Naive thymus-derived CD4-positive, alpha-beta T cell (primary cell): ENCODE data around the gene KAZALD1. TPM values are rescaled to one million over a fixed set of nuclear protein-coding genes. Genes with fewer than 3 reads are reported as not detected.
A peak's percentile ranks its signal among the peaks of the same experiment; 100 is the strongest.

Experiments used
- ATAC-seq: fragments of 150-1000 bp; cut with Tn5 transposase; 2 replicates; pipeline ENCODE4 v1.10.0; 2021; ENCODE audit warnings: mild to moderate bottlenecking, moderate library complexity
- CTCF ChIA-PET: fragments of 350-600 bp; sonication (Branson Sonifier 250); formaldehyde crosslinking; loops from one replicate; lab custom pipeline; 2021; ENCODE audit warnings: antibody characterized with exemption; lab: Charles Lee
- POLR2A ChIA-PET: fragments of 350-600 bp; sonication (Branson Sonifier 250); formaldehyde crosslinking; loops from one replicate; lab custom pipeline; 2021; ENCODE audit warnings: antibody characterized with exemption, inconsistent platforms; lab: Charles Lee
- DNase-seq, 9 donors: peaks; one replicate each; pipeline versions ENCODE4 v3.0.0 to v3.0.0-alpha.2; 2020 to 2022; ENCODE audit warnings: mixed read lengths in 1 of 9
- H3K27ac ChIP-seq: one replicate; pipeline ENCODE4 v1.7.0; 2013; ENCODE audit warnings: mild to moderate bottlenecking, low read depth, low read length, moderate library complexity
- H3K27me3 ChIP-seq, 2 donors: one replicate each; pipeline ENCODE4 v1.7.0; 2013; ENCODE audit warnings: low read length in 2 of 2, mild to moderate bottlenecking in 2 of 2, moderate library complexity in 2 of 2; ENCODE audit not compliant: control insufficient read depth in 2 of 2, insufficient read depth in 2 of 2
- H3K36me3 ChIP-seq, 3 experiments: 1 replicate in 2 of 3; 2 replicates in 1 of 3; pipeline ENCODE4 v1.7.0; 2013; ENCODE audit warnings: low read length in 3 of 3, mild to moderate bottlenecking in 3 of 3, moderate library complexity in 1 of 3; ENCODE audit not compliant: insufficient read depth in 3 of 3, control insufficient read depth in 2 of 3
- H3K4me1 ChIP-seq, 2 donors: one replicate each; pipeline ENCODE4 v1.7.0; 2013; ENCODE audit warnings: low read length in 2 of 2, mild to moderate bottlenecking in 2 of 2, moderate library complexity in 1 of 2; ENCODE audit not compliant: control insufficient read depth in 2 of 2, insufficient read depth in 2 of 2
- H3K4me3 ChIP-seq: 2 replicates; pipeline ENCODE4 v1.7.0; 2013; ENCODE audit warnings: mild to moderate bottlenecking, low read length
- H3K9me3 ChIP-seq, 3 experiments: 1 replicate in 2 of 3; 2 replicates in 1 of 3; pipeline ENCODE4 v1.7.0; 2013; ENCODE audit warnings: low read length in 3 of 3; ENCODE audit not compliant: control insufficient read depth in 2 of 3
- H3K27ac Mint-ChIP-seq, 9 donors: one replicate each; pipeline ENCODE4 v1.8.0; 2020 to 2022; ENCODE audit warnings: mixed read lengths in 9 of 9, mild to moderate bottlenecking in 8 of 9, moderate library complexity in 5 of 9, inconsistent platforms in 2 of 9
- H3K27me3 Mint-ChIP-seq, 5 donors: one replicate each; pipeline ENCODE4 v1.8.0; 2021 to 2022; ENCODE audit warnings: mixed read lengths in 5 of 5, mild to moderate bottlenecking in 1 of 5
- H3K36me3 Mint-ChIP-seq, 5 donors: one replicate each; pipeline ENCODE4 v1.8.0; 2020 to 2022; ENCODE audit warnings: mixed read lengths in 5 of 5, mild to moderate bottlenecking in 3 of 5, inconsistent platforms in 1 of 5
- H3K4me1 Mint-ChIP-seq, 7 donors: one replicate each; pipeline ENCODE4 v1.8.0; 2020 to 2022; ENCODE audit warnings: mixed read lengths in 7 of 7, mild to moderate bottlenecking in 3 of 7, inconsistent platforms in 1 of 7
- H3K4me3 Mint-ChIP-seq, 10 donors: one replicate each; pipeline ENCODE4 v1.8.0; 2020 to 2022; ENCODE audit warnings: mild to moderate bottlenecking in 10 of 10, mixed read lengths in 10 of 10, moderate library complexity in 6 of 10, inconsistent platforms in 2 of 10
- H3K9me3 Mint-ChIP-seq, 11 donors: one replicate each; pipeline ENCODE4 v1.8.0; 2020 to 2022; ENCODE audit warnings: mixed read lengths in 11 of 11, mild to moderate bottlenecking in 4 of 11, inconsistent platforms in 1 of 11, moderate library complexity in 1 of 11
- intact Hi-C, 2 donors: fragments of 100-400 bp; cut with micrococcal nuclease; formaldehyde crosslinking; loops; one replicate each; pipeline ENCODE4 v1.15.1; 2023
- polyA plus RNA-seq, 2 donors: library from polyadenylated mRNA; unstranded; fragments of 300-500 nt; fragmentation: Illumina TruSeq; gene quantifications; one replicate each; pipeline ENCODE4 v1.2.3, GENCODE V29; 2021
- total RNA-seq, 6 experiments: library from RNA in 5 of 6; stranded (reverse) in 5 of 6; gene quantifications; 1 replicate in 5 of 6; 2 replicates in 1 of 6; pipeline ENCODE4 v1.2.3 and lab custom pipeline; 2021 to 2026

KAZALD1 gene
- total RNA-seq (1 to 10 TPM in 1 of 5 experiments, under 1 TPM in 2, not detected in 2; 0.22 to 1.5 (median 0.29) TPM), polyA plus RNA-seq (not detected), total RNA-seq (lab: John Stamatoyannopoulos, UW) (not detected)

DNA sequence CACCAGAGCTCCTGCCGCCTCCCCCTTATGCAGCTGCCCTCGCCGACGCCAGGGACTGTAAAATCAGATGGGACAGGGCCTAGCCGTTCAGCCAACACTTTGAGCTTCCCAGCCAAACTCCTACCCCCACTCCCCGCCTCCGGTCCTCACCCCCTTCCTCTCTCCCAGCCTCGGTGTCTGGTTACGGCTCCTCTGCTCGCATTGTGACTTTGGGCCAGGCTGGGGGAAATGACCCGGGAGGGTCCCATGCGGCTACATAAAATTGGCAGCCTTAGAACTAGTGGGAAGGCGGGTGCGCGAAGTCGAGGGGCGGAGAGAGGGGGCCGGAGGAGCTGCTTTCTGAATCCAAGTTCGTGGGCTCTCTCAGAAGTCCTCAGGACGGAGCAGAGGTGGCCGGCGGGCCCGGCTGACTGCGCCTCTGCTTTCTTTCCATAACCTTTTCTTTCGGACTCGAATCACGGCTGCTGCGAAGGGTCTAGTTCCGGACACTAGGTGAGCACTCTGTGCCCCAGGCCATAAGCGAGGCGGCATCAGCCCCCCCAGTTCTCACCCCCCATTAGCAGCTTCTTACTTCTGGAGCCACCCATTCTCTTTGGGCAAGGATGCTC is at the start of gene KAZALD1:
Gene KAZALD1 (plus strand): TSS at position 366 of the 608 bp plus-strand sequence. CDS start 604 bp downstream, outside the sequence.
- peak within 1 kb of the TSS; percentile 96 for H3K27ac ChIP-seq
- CTCF ChIA-PET, result interaction anchor here (0.9 to 9.2 kb wide), 7 partner anchors 9 to 80 kb away, joined by 3 to 100 read pairs (median 4); no protein-coding TSS in a partner anchor
- DNase-seq (no peak), ATAC-seq (no peak)
- peaks cover 0 to 5% (median 0%) of the 10 kb centered on the region in 3 experiments for H3K36me3 ChIP-seq
- peak within 1 kb of the TSS; percentile 96 for H3K4me3 ChIP-seq
- H3K4me1 Mint-ChIP-seq, result peaks cover 21 to 66% (median 31%) of the 10 kb centered on the region in 7 donors
- H3K9me3 ChIP-seq, result no peaks in the 10 kb centered on the region
- H3K36me3 Mint-ChIP-seq, result peaks cover 0 to 4% (median 0%) of the 10 kb centered on the region in 5 donors
- H3K9me3 Mint-ChIP-seq, result no peaks in the 10 kb centered on the region
- POLR2A ChIA-PET, result interaction anchor here (1.2 to 2.7 kb wide), 3 partner anchors 10 to 23 kb away, joined by 3 to 15 read pairs (median 10); no protein-coding TSS in a partner anchor
- intact Hi-C loops, result loop anchor here (1.0 to 5.0 kb wide), 9 partner anchors 33 to 1856 kb away; partner anchors contain the start of genes BORCS7 (in 1 of the 2), CNNM2 (in 1 of the 2), HIF1AN (in 1 of the 2) and LZTS2 (in 1 of the 2)
- H3K27me3 ChIP-seq, result peaks cover 12 to 26% of the 10 kb centered on the region in 2 donors
- peaks cover 24 to 38% (median 30%) of the 10 kb centered on the region in 5 donors for H3K27me3 Mint-ChIP-seq
- H3K4me3 Mint-ChIP-seq, result peak within 1 kb of the TSS; percentile 90 to 99 (median 96)
- H3K4me1 ChIP-seq, result peaks cover 12 to 30% of the 10 kb centered on the region in 2 donors
- H3K27ac Mint-ChIP-seq, result peak within 1 kb of the TSS; percentile 86 to 98 (median 93)

DNA sequence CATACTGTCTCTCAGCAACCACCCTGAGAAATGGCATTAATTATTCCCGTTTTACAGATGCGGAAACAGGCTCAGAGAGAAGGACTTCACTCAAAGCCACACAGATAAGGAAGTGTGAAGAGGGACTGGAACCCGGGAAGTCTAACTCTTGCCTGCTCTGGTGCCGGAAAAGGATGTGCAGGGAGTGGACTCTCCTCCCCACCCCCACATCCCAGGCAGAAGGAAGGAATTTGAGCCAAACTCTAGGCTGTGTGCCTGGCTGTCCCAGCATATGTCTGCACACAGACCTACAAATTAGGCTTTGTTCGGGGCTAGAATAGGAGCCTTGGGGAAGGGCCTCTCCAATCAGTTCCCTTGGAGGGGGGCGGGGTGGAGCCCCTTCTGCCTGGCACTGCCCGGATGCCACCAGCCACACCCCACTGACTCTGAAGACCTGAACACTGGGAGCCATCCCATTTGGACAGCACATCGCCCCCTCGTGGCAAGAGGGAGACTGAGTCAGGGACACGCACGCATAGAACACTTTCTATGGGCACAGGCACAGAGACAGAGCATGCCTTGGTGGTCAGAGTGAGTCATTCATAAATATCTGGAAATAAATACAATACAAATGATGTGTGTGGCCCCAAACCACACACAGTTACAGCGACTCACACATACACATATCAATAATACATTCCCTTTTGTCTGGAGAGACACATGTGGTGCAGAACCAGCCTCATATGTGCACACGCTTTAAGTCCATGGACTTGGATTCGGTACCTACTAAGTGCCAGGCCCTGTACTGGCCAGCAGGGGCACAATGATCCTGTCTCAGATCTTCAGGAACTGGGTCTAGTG is 49.0 kb upstream of the KAZALD1 start:
- Histone ChIP-seq H3K4me1 (peaks cover 0 to 5% of the 10 kb centered on the region in 2 donors), H3K27ac (no peak overlapping the region), H3K27me3 (no peaks in the 10 kb centered on the region), H3K4me3 (no peak overlapping the region), H3K36me3 (no peaks in the 10 kb centered on the region), H3K9me3 (no peaks in the 10 kb centered on the region)
- CTCF ChIA-PET, result interaction anchor here (1.2 to 2.4 kb wide), 4 partner anchors 15 to 43 kb away, joined by 3 to 13 read pairs (median 3); partner anchors contain the start of gene SEMA4G
- peaks cover 22 to 39% (median 30%) of the 10 kb centered on the region in 5 donors for H3K27me3 Mint-ChIP-seq
- ATAC-seq, result peak; percentile 91
- H3K4me1 Mint-ChIP-seq, result peaks cover 9 to 21% (median 17%) of the 10 kb centered on the region in 7 donors
- intact Hi-C loops, result loop anchor here (2.0 to 10.0 kb wide), 4 partner anchors 44 to 450 kb away; partner anchors contain the start of genes PAX2 (in 1 of the 2) and SEMA4G (in 1 of the 2)
- POLR2A ChIA-PET, result interaction anchor here (1.0 kb wide), 1 partner anchor 19 kb away, joined by 3 read pairs; no protein-coding TSS in a partner anchor
- peak; percentile 46 to 76 (median 63) for DNase-seq
- H3K27ac Mint-ChIP-seq, result peak overlapping the region in 3 of 9 donors; percentile 8 to 75 (median 41)
- H3K9me3 Mint-ChIP-seq, result no peaks in the 10 kb centered on the region
- H3K4me3 Mint-ChIP-seq, result peak overlapping the region in 1 of 10 donors; percentile 24
- H3K36me3 Mint-ChIP-seq, result no peaks in the 10 kb centered on the region

DNA sequence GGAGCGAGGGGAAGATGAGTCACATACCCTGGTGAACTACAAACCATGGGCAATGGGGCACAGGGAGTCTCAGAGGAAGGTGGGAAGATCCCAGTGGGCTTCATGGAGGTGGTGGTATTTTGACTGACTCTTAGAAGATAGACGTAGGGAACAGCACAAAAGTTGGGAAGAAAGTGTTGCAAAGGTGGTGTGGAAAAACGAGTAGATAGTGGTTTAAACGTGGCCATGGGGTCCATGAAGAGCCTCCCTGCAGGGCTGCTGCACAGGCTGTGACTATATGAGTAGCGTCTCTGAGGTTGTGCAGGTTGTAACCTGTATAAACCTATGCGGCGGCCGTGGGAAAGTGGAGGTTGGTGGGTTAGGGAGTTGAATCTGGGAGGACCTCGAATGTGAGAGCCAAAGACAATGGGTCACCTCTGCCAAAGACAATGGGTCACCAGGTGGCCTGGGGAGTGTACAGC is 48.4 kb upstream of the KAZALD1 start:
- no peak for ATAC-seq
- intact Hi-C loops, result loop anchor here (2.0 to 10.0 kb wide), 4 partner anchors 45 to 451 kb away; partner anchors contain the start of genes PAX2 (in 1 of the 2) and SEMA4G (in 1 of the 2)
- no peaks in the 10 kb centered on the region for H3K36me3 ChIP-seq
- DNase-seq, result no peak
- no peaks in the 10 kb centered on the region for H3K9me3 Mint-ChIP-seq
- H3K27ac Mint-ChIP-seq, result peak overlapping the region in 3 of 9 donors; percentile 8 to 75 (median 41)
- peaks cover 28 to 43% (median 36%) of the 10 kb centered on the region in 5 donors for H3K27me3 Mint-ChIP-seq
- CTCF ChIA-PET, result interaction anchor here (0.7 to 4.2 kb wide), 6 partner anchors 9 to 644 kb away, joined by 4 to 56 read pairs (median 8); partner anchors contain the start of genes LZTS2, PDZD7 and SFXN3
- POLR2A ChIA-PET, result no interaction called here
- H3K4me3 Mint-ChIP-seq, result peak overlapping the region in 1 of 10 donors; percentile 24
- H3K27ac ChIP-seq, result no peak overlapping the region
- H3K36me3 Mint-ChIP-seq, result no peaks in the 10 kb centered on the region
- H3K9me3 ChIP-seq, result no peaks in the 10 kb centered on the region
- peaks cover 0 to 5% of the 10 kb centered on the region in 2 donors for H3K4me1 ChIP-seq
- peaks cover 9 to 21% (median 17%) of the 10 kb centered on the region in 7 donors for H3K4me1 Mint-ChIP-seq
- H3K27me3 ChIP-seq, result peaks cover 0 to 2% of the 10 kb centered on the region in 2 donors
- no peak overlapping the region for H3K4me3 ChIP-seq

DNA sequence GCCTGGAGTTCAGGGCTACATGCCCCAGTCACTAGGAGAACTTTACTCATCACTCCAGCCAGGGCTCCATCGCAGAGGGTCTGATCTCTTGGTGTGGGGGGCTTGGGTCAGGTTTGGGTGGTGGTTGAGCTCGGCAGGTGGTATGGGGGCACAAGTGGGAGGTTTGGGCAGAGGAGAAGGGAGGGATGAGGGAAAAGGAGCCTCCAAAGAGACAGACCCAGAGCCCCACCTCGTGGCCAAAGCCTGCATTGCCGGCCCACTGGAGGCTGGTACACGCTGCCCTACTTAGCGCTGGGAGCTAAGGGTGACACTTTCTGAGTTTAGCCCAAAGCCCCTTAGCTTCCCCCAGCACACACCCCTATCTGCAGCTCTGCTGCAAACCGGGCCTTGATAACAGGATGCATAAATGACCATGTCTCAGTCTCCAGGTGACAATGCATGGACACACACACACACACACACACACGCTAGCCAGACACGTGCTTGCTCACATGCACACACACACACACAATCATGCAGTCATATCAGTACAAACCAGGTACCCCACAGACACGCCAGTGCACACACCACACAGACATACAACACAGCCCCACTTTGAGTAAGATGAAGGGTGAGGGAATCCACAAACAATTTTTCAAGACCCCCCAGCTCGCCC is 47.4 kb upstream of the KAZALD1 start:
- Histone ChIP-seq H3K4me1 (peaks cover 0 to 5% of the 10 kb centered on the region in 2 donors), H3K27ac (no peak overlapping the region), H3K4me3 (no peak overlapping the region), H3K9me3 (no peaks in the 10 kb centered on the region), H3K36me3 (no peaks in the 10 kb centered on the region), H3K27me3 (peaks cover 0 to 2% of the 10 kb centered on the region in 2 donors)
- ATAC-seq (peak; percentile 67), DNase-seq (peak; percentile 55 to 83 (median 65))
- no peaks in the 10 kb centered on the region for H3K9me3 Mint-ChIP-seq
- H3K27ac Mint-ChIP-seq, result peak overlapping the region in 4 of 9 donors; percentile 21 to 85 (median 31)
- ChIA-PET CTCF (interaction anchor here (0.5 to 4.2 kb wide), 22 partner anchors 10 to 818 kb away, joined by 3 to 56 read pairs (median 4); partner anchors contain the start of genes LZTS2, MRPL43, PDZD7 and SFXN3), POLR2A (interaction anchor here (0.6 to 1.0 kb wide), 3 partner anchors 15 to 18 kb away, joined by 3 to 9 read pairs (median 3); partner anchors contain the start of gene LZTS2)
- intact Hi-C loops, result loop anchor here (1.0 to 10.0 kb wide), 7 partner anchors 15 to 452 kb away; partner anchors contain the start of genes LZTS2 (in 2 of the 2), PDZD7 (in 2 of the 2), SFXN3 (in 2 of the 2) and PAX2 (in 1 of the 2)
- H3K36me3 Mint-ChIP-seq, result no peaks in the 10 kb centered on the region
- no peak overlapping the region for H3K4me3 Mint-ChIP-seq
- peaks cover 34 to 48% (median 38%) of the 10 kb centered on the region in 5 donors for H3K27me3 Mint-ChIP-seq
- H3K4me1 Mint-ChIP-seq, result peaks cover 9 to 25% (median 17%) of the 10 kb centered on the region in 7 donors

- Histone ChIP-seq H3K27ac (no peak overlapping the region), H3K4me1 (peaks cover 0 to 5% of the 10 kb centered on the region in 2 donors), H3K36me3 (no peaks in the 10 kb centered on the region), H3K9me3 (no peaks in the 10 kb centered on the region), H3K4me3 (no peak overlapping the region), H3K27me3 (peaks cover 0 to 2% of the 10 kb centered on the region in 2 donors)
- no peak overlapping the region for H3K27ac Mint-ChIP-seq
- DNase-seq (no peak), ATAC-seq (no peak)
- no peak overlapping the region for H3K4me3 Mint-ChIP-seq
- peaks cover 37 to 52% (median 42%) of the 10 kb centered on the region in 5 donors for H3K27me3 Mint-ChIP-seq
- H3K4me1 Mint-ChIP-seq, result peaks cover 9 to 28% (median 20%) of the 10 kb centered on the region in 7 donors
- ChIA-PET POLR2A (interaction anchor here (0.9 to 1.5 kb wide), 3 partner anchors 16 to 18 kb away, joined by 3 to 9 read pairs (median 5); partner anchors contain the start of gene LZTS2), CTCF (interaction anchor here (0.5 to 4.2 kb wide), 19 partner anchors 10 to 466 kb away, joined by 3 to 56 read pairs (median 3); partner anchors contain the start of genes LZTS2, MRPL43, PDZD7 and SFXN3)
- no peaks in the 10 kb centered on the region for H3K36me3 Mint-ChIP-seq
- intact Hi-C loops, result loop anchor here (1.0 to 10.0 kb wide), 7 partner anchors 16 to 453 kb away; partner anchors contain the start of genes LZTS2 (in 2 of the 2), PDZD7 (in 2 of the 2), SFXN3 (in 2 of the 2) and PAX2 (in 1 of the 2)
- H3K9me3 Mint-ChIP-seq, result no peaks in the 10 kb centered on the region
These were observed 46.7 kb upstream of the KAZALD1 start for GRCh38 chr10:101014966-101015581.
